GM18508 (cell line): ENCODE data around the gene TBC1D21.

Experiments used
- ATAC-seq: cut with Tn5 transposase; IDR thresholded peaks from one replicate; pipeline ENCODE4 v1.9.1; 2021; ENCODE audit warnings: moderate number of reproducible peaks; ENCODE audit not compliant: insufficient read depth, unreplicated experiment

The TBC1D21 gene

DNA sequence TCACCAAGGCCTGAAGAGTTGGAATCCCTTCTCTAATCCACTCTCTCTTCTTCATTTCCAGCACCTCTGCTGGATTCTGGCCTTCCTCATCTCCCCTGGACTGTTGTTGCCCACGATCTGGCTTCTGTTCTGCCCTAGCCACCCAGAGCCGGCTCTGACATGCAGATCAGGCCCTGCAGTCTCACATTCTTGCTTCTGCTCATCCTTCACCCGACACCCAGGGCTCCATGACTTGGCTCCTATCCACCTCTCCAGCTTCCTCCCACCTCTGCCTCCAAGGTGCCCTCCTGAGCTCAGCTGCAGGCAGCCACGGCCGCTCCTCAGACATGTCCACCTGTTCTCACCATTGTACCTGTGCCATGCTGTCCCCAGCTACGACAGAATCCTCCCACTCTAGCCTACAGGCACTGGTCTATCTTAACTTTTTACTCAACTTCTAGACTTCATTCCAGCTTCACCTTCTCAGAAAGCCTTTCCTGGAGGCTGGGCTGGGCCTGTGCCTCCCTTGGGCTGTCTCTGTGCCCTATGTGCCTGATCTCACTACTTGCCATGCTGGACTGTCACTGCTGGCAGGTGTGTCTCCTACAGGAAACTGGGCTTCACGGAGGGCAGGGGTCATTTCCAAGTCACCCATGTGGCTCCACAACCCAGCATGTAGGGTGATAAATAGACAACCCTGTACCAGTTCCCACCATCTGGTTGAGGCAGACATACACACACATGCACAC lies 16.0 kb upstream of the TBC1D21 start:
- no peak for ATAC-seq

DNA sequence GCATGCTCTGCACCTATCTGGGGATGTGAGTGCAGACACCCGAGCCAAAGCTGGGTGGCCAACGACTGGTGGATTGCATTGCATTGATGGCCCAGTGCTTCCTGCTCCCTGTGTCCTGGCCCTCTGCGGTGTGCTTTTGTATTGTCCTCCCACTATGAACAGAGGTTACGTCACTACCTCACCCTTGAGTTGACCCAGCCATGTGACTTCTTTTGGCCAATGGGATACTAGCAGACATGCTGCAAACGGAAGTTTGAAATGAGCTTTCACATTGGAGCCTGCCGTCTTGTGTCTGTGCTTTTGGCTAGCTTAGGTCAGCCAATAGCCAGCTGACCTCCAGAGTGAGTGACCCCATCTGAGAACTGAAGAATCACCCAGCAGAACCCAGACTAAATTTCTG lies 15.3 kb upstream of the TBC1D21 start:
- ATAC-seq, result no peak

- no peak for ATAC-seq
Measured at GRCh38 chr15:73862276-73862675, 11.1 kb upstream of the TBC1D21 start.

DNA sequence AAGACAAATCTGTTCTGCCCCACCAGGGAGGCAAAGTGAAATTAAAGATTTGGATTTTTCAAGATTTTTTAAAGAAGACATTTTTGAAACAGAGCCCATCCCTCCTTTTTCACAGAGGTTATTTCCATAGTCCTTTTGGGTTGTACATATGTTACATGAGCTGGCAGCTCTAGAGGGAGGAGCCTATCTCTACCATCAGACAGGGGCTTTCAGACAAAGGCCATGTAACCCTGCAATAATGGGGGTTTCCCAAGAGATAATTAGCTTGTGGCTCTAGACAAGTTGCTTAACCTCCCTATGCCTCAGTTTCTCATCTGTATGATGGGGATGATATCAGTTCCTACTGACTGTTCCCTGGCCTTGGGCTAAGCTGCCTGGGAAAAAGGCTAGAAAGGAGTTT lies 8.0 kb upstream of the TBC1D21 start:
- ATAC-seq, result no peak

DNA sequence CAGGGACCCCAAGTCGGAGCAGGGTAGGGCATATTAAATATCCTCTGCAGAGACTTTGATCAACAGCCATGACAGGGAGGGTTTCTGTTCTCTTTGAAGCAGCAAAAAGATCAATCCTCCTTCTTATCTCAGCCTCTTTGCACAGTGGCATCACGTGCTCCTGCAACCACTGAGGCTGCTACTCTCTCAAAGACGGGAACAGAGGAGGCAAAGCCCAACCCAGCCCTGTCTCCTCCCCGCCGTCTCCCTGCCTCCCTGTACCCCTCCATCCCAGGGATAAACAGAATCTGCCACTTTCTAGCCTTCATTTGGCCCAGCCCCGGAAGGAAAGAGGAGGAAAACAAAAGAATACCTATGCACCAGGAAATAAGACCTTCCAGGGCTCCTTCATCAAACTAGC lies 7.5 kb upstream of the TBC1D21 start:
- no peak for ATAC-seq

GRCh38 chr15:73866481-73866880 lies 6.9 kb upstream of the TBC1D21 start:
- no peak for ATAC-seq

GRCh38 chr15:73866881-73867410 lies 6.4 kb upstream of the TBC1D21 start:
- ATAC-seq, result no peak

DNA sequence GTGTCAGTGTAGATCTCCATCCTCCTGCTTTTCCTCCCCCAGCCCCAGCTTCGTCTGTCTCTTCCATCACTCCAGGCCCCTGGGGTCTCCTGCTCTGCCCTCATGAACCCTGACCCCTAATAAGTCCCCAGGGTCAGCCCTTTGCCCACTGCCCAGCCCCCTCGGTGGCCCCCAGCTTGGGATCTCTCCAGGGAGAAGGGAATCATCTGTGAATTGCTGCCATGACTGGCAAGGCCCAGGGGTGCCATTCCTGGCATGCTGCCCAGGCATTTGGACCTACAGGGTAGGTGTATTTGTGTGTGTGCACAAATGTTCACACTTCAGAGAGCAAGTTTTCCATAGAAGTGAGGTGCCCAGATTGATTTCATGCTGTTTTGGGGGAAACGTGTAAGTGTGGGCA lies 5.9 kb upstream of the TBC1D21 start:
- ATAC-seq, result no peak

GRCh38 chr15:73867956-73868355 lies 5.4 kb upstream of the TBC1D21 start:
- no peak for ATAC-seq

- no peak for ATAC-seq
Measured at GRCh38 chr15:73869216-73869995, 4.0 kb upstream of the TBC1D21 start.

DNA sequence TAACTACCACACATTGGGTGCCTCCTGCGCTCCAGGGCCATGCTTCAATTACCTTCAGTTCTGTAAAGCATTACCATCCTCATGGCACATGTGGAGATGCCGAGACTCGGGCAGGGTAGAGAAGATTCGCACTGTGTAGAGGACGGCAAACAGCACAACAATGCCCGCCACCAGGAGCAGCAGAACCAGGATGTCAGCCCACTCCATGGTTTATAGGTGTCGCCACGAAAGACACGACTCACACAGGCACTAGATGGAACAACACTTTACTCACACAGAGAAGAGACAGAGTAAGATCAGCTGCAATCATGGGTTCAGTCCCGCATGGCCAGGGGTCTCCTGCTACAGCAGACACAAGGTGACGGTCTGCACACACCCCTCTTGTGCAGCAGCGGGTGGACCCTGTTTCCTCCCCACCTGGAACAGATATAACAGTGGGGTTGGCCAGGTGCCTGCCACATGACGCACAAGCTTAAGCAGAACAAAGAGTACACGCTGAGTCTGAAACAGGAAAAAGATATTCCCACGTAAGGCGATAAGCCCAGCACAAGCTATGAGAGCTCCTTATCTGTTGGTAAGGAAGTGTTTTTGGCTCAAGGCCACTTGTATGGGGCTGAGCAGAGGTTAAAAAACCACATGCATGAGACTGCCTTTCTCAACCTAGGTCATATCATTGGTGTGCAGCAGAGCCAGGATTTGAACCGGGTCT lies 2.5 kb upstream of the TBC1D21 start:
- no peak for ATAC-seq

- no peak for ATAC-seq
Measured at GRCh38 chr15:73872346-73872745, 1.0 kb upstream of the TBC1D21 start.

DNA sequence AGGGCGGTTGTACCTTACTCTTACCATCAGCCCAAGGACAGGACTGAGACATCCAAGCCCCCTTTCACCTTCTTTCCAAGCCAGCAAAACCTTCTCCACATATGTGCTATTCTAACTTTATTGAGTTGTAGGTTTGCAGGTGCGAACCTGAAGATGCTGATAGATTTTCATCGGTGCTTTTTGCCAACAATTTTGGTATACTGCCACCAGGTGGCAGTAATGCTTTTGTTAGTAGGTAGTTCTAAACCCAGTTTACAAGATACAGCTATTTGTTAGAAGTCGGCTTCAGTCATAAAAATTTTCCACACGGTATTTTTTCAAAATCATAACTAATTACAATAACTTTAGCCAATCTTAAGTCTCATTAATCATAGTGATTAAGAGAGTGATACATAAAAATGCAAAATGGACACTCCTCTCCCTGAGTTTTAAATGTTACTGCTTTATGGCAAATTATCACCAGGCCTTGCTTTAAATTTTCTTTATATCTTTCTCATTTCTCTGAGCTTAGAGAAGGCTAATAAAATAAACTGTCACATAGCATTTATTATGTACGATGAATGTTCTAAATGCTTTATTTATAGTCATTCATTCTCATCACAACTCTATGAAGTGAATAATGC lies 636 bp downstream of the TBC1D21 start:
- no peak for ATAC-seq

- ATAC-seq, result no peak
Measured at GRCh38 chr15:73879426-73879825, 6.1 kb downstream of the TBC1D21 start.

DNA sequence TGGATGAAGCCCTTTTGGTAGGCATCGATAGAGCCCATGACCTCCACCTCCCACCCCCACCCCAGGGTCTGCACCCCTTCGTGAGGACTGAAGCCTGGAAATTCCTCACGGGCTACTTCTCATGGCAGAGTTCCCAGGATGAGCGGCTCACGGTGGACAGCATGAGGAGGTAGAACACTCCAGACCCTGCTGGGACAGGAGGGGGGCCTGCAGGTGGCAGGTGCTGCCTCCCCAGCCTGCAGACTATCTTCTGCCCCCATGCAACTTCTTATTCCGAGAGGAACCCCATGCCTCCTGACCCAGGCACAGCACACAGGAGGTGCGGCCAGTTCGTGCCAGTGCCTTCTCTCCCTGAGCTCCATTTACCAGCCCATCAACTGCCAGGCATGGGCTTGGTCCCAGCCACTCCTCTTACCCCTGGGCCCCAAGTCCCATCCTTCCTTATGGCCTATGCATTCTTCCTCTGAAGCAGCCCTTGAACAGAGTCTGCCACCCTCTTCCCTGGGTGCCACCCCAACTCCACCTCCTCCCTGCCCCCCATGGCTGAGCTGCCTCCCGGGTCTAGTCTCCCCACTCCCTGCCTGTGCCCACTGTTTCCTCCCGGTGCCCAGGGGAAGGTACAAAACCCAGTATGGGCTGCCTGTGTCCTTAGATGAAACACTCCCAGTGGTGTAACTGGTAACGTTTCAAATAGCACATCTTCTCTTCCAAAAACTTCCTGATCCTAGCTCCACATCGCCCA lies 8.4 kb downstream of the TBC1D21 start:
- no peak for ATAC-seq

DNA sequence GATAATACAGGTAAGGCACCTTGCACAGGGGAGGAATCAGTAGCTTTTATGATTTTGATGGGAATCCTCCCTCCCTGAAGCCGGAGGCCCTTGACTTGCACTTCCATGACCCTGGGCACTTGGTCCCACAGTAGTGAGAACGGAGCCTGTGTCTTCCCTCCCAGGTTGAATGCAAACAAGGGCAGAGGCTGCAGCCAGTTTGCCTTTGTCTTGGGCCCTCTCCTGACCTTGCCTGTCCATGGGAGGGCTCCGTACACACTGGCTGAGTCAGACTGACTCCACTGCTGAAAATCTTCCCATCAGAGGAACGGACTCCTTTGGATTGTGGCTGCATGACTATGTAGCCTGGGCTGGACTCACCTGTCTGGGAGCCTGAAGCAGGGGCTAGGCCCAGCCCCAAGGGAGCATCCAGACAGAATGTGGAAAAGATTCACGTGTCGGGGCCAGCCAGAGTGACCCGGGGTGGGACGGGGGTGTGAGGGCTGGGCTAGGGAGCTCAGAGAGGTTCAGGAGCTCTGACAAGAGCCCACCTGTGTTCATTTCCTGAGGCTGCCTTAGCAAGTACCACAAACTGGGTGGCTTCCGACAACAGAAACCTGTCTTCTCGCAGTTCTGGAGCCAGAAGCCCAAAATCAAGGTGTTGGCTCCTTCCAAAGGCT lies 9.5 kb downstream of the TBC1D21 start:
- ATAC-seq, result no peak

DNA sequence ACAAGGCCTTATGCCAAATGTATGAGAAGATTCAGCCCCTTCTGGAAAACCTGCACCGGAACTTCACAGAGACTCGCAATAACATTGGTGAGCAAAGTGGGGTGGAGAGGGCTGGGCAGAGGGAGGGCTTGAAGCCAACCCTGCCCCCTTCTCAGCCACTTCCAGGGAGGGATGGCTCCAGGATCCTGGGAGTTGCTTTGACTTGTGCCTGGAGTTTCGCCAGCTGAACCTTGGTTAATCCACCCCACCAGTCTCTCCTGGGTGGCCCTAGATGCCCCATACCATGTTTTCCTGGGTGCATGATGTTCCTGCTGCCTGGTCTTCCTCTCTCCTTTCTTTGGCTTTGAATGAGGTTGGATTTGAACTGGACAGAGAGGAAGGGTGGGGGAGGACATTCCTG lies 10.8 kb downstream of the TBC1D21 start:
- no peak for ATAC-seq

GRCh38 chr15:73885954-73886700 lies 12.8 kb downstream of the TBC1D21 start:
- no peak for ATAC-seq
